ENCODE data around the gene DNAJC6.

Gene DNAJC6

GRCh38 chr1:65263286-65263685, 46.1 kb upstream of the DNAJC6 start:
- TF ChIP-seq CTCF (IDR thresholded peaks at IDR 0.05; ENCODE audit: low read depth, low read length, poor library complexity, severe bottlenecking) (no peak), EZH2phosphoT487 (IDR thresholded peaks at IDR 0.05; ENCODE audit: borderline replicate concordance, low read length) (no peak)
- H3K27ac ChIP-seq (ENCODE audit: low read depth, low read length), result no peak overlapping the region
- no peaks in the 10 kb centered on the region for H4K20me1 ChIP-seq (ENCODE audit: control insufficient read depth, insufficient read depth, low read depth, low read length)
- H3K79me2 ChIP-seq (ENCODE audit: control insufficient read depth, low read length), result no peaks in the 10 kb centered on the region
- H3F3A ChIP-seq (ENCODE audit: control insufficient read depth, insufficient read depth), result peaks cover 9% of the 10 kb centered on the region
- H3K36me3 ChIP-seq (ENCODE audit: control insufficient read depth, low read length), result no peaks in the 10 kb centered on the region
- no peak overlapping the region for H3K4me2 ChIP-seq (ENCODE audit: low read length)
- H3K27me3 ChIP-seq (ENCODE audit: control insufficient read depth, low read length), result no peaks in the 10 kb centered on the region
- no peaks in the 10 kb centered on the region for H3K9me2 ChIP-seq (replicated peaks; ENCODE audit: control insufficient read depth, low read length)
- H3K9me3 ChIP-seq (ENCODE audit: control insufficient read depth, insufficient read depth, low read length), result no peaks in the 10 kb centered on the region
- no peak overlapping the region for H3K4me3 ChIP-seq (ENCODE audit: low read length)
- H3K4me1 ChIP-seq (ENCODE audit: control insufficient read depth, low read length), result peaks cover 22% of the 10 kb centered on the region

GRCh38 chr1:65264197-65264929, 45.0 kb upstream of the DNAJC6 start:
- Histone ChIP-seq H3F3A (ENCODE audit: control insufficient read depth, insufficient read depth) (peaks cover 9% of the 10 kb centered on the region), H3K4me3 (ENCODE audit: low read length) (peak overlapping the region; percentile 70), H3K9me3 (ENCODE audit: control insufficient read depth, insufficient read depth, low read length) (no peaks in the 10 kb centered on the region), H3K27me3 (ENCODE audit: control insufficient read depth, low read length) (no peaks in the 10 kb centered on the region), H3K36me3 (ENCODE audit: control insufficient read depth, low read length) (no peaks in the 10 kb centered on the region), H3K4me2 (ENCODE audit: low read length) (peak overlapping the region; percentile 70), H3K9me2 (replicated peaks; ENCODE audit: control insufficient read depth, low read length) (no peaks in the 10 kb centered on the region), H4K20me1 (ENCODE audit: control insufficient read depth, insufficient read depth, low read depth, low read length) (no peaks in the 10 kb centered on the region), H3K27ac (ENCODE audit: low read depth, low read length) (no peak overlapping the region), H3K79me2 (ENCODE audit: control insufficient read depth, low read length) (no peaks in the 10 kb centered on the region), H3K4me1 (ENCODE audit: control insufficient read depth, low read length) (peaks cover 23% of the 10 kb centered on the region)
- TF ChIP-seq CTCF (IDR thresholded peaks at IDR 0.05; ENCODE audit: low read depth, low read length, poor library complexity, severe bottlenecking) (no peak), EZH2phosphoT487 (IDR thresholded peaks at IDR 0.05; ENCODE audit: borderline replicate concordance, low read length) (no peak)

GRCh38 chr1:65265296-65265650, 44.1 kb upstream of the DNAJC6 start:
- Histone ChIP-seq H3K4me2 (ENCODE audit: low read length) (peak overlapping the region; percentile 70), H3F3A (ENCODE audit: control insufficient read depth, insufficient read depth) (peaks cover 9% of the 10 kb centered on the region), H3K27me3 (ENCODE audit: control insufficient read depth, low read length) (no peaks in the 10 kb centered on the region), H4K20me1 (ENCODE audit: control insufficient read depth, insufficient read depth, low read depth, low read length) (no peaks in the 10 kb centered on the region), H3K9me3 (ENCODE audit: control insufficient read depth, insufficient read depth, low read length) (no peaks in the 10 kb centered on the region), H3K79me2 (ENCODE audit: control insufficient read depth, low read length) (no peaks in the 10 kb centered on the region), H3K4me3 (ENCODE audit: low read length) (peak overlapping the region; percentile 70), H3K4me1 (ENCODE audit: control insufficient read depth, low read length) (peaks cover 29% of the 10 kb centered on the region), H3K27ac (ENCODE audit: low read depth, low read length) (no peak overlapping the region), H3K36me3 (ENCODE audit: control insufficient read depth, low read length) (no peaks in the 10 kb centered on the region), H3K9me2 (replicated peaks; ENCODE audit: control insufficient read depth, low read length) (no peaks in the 10 kb centered on the region)
- TF ChIP-seq EZH2phosphoT487 (IDR thresholded peaks at IDR 0.05; ENCODE audit: borderline replicate concordance, low read length) (no peak), CTCF (IDR thresholded peaks at IDR 0.05; ENCODE audit: low read depth, low read length, poor library complexity, severe bottlenecking) (no peak)
